ENCODE data around the gene GPHN. TPM values are rescaled to one million over a fixed set of nuclear protein-coding genes. Genes with fewer than 3 reads are reported as not detected.

GPHN gene
- total and polyA plus RNA-seq, 2 of the 8 experiments (the other 6 are each of a cell fraction or from before 2014, with no cell fraction given), result 6.0 to 16.0 TPM

GRCh38 chr14:66464261-66464660 is 43.7 kb upstream of the GPHN start (continued):
- TF ChIP-seq CHD7 (IDR thresholded peaks at IDR 0.05; ENCODE audit: insufficient replicate concordance, low read length), result no peak
- TF ChIP-seq TAF1 (IDR thresholded peaks at IDR 0.05; ENCODE audit: low read depth, low read length), result no peak
- TF ChIP-seq CBX5 (IDR thresholded peaks at IDR 0.05; ENCODE audit: low read depth, low read length), result no peak
- TF ChIP-seq HDAC6 (IDR thresholded peaks at IDR 0.05; ENCODE audit: low read depth, low read length), result no peak
- TF ChIP-seq ASH2L (IDR thresholded peaks at IDR 0.05; ENCODE audit: low read length), result no peak

All from H1 (cell line).